Activated T-helper 1 cell treated with anti-CD3 and anti-CD28 coated beads, Interleukin-2, amount 50 U/mL, for 16 hours (primary cell): ENCODE results near the gene PGGHG.
"Not testable (repeated sequence)": the region's sequence is repeated elsewhere in the genome, so short reads cannot be mapped to it uniquely, and the experiment has no call there.

ENCODE experiments used
- DNase-seq, 2 donors: peaks; one replicate each; pipeline ENCODE4 v3.0.0-alpha.2; 2020; ENCODE audit warnings: low read depth in 1 of 2, low spot score in 1 of 2

PGGHG gene

GRCh38 chr11:297586-298405, 8.9 kb downstream of the PGGHG start:
- peak in 1 of 2 donors; percentile 6 for DNase-seq

GRCh38 chr11:298406-299065, 9.6 kb downstream of the PGGHG start:
- no peak for DNase-seq

DNA sequence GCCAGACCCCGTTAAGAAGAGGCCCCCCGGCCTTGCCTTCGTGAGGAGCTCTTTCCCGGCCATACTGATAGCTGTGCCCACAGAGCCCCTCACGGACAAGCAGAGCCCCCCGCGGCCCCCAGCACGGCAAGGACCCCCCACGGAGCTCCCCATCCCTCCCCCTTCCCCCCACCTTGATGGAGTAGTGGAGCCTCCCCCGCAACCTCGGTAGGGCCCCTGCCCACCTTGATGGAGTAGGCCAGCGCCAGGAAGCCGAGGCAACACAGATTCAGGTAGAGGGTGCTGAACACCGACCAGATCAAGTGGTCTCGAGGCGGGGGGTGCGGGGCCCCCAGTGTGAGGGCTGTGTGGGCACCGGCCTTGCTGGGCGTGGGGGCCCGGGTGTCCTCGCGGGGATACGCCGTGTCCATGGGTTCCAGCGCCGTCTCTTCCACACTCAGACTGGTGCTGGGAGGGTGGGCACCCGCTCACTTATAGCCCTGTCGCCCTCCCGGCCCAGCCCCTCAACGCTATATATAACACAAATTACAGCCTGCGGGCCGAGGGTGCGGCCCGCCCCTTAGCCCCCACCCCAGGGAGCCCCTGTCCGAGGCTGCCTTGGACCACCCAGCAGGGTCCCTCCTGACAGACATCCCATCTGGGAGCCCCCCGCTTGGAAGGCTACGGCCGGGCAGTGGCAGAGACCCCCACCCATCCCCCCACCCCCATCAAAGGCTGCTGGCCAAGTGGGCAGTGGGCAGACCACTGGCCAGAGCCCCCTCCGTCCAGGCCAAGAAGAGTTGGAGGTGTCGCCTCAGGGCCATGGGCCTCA, 10.4 kb downstream of the PGGHG start, which contains the start of gene IFITM5:
Gene IFITM5 (minus strand): TSS at position 446 of the 811 bp plus-strand sequence. CDS start 36 bp downstream, at position 410.
- no peak for DNase-seq

DNA sequence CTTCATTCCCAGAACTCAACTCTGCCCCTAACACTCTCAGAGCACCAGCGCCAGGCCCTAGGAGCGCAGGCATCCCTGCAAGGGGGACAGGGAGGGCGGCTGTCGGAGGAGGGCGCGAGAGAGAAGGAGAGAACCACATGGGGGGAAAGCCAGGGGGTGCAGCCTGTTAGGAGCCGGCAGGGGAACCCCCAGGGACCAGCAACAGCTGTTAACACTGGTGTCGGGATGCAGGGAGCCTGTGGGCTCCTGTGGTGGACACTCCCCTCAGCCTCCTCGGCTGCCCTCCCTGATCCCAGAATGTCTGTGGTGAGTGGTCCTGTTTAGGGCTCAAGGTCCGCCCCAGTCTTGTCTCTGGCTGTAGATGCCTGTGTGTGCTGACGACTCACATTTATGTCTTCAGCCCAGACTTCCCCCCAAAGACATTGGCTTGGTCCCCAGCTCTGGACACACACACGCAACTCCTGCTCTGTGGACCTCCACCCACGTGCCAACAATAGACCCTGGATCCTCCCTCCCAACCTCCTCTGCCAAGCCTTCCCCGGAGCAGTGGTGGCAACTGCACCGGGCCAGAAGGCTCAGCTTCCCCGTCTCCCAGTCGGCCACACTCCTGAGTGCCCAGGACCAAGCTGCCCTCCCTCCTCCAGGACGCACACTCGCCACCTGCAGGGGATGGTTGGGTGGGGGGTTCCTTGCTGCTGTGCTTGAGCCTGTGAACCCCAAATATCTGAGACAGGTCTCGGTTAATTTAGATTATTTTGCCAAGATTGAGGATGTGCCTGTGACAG, 11.2 kb downstream of the PGGHG start:
- no peak for DNase-seq

DNA sequence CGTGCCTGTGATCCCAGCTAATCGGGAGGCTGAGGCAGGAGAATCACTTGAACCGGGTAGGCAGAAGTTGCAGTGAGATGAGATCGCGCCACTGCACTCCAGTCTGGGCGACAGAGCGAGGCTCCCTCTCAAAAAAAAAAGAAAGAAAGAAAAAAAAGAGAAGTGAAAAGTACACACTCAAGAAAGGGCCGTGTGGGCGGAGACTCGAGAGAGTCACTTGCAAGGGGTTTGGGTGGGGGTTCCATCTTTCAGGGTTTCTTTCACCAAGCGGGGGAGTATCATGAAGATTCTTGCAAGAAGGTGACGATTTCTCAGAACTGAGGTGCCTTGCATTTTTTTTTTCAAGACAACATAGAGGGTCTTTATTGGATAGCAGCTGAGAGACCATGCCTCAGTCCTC, 14.4 kb downstream of the PGGHG start:
- no peak for DNase-seq

DNA sequence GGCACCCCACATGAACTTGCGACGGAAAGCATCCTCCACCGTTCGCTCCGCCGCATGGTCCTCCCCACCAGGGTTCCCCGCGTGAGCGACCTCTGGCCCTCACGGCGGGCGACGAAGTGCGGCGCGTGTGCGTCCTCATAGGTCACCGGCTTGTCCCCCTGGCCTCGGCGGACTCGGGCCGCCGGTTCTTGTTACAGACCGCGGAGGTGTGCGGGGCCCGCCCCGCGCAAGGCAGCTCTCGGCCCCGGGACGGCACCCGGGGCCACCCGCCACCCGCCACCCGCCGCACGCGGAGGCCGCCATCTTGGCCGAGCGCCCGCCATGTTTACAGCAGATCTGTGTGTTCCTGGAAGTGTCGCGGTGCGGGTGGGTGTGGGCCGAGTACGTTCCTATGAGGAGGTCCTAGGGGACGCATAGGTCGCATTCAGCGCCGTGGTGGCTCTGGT, 15.2 kb downstream of the PGGHG start:
- no peak for DNase-seq

DNA sequence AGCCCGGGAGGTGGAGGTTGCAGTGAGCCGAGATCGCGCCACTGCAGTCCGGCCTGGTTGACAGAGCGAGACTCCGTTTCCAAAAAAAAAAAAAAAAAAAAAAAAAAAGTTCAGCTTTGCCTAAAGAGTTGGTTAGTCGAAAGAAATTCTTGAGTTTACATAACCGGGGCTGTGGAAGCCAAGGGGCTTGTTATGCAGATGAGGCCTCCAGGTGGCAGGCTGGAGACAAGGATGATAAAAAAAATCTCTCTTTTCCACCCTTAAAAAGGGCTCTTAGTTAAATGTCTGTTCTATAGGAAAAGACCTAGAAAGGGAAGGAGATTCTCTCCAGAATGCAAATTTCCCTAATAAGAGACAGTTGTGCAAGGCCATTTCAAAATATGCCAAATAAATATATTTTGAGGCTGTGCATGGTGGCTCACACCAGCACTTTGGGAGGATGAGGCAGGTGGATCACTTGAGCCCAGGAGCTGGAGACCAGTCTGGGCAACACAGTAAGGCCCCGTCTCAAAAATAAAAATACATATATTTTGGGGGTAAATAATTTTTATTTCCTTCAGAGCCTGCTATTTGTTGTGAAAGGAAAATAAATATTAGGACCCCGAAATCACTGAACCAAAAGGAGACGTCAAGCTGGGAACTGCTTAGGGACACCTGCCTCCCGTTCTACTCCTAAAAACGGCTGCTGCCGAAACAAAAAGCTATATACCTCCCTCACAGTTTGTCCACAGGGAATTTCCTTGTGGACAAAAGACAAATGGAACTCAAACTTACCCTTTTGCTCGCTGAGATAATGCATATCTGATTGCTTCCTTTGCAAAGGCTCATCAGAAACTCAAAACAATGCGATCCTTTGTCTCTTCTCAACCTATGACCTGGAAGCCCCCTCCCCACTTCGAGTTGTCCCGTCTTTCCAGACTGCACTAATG, 16.3 kb downstream of the PGGHG start:
- DNase-seq = no peak

- DNase-seq = no peak
These were observed 16.9 kb downstream of the PGGHG start for GRCh38 chr11:305844-306211.

DNA sequence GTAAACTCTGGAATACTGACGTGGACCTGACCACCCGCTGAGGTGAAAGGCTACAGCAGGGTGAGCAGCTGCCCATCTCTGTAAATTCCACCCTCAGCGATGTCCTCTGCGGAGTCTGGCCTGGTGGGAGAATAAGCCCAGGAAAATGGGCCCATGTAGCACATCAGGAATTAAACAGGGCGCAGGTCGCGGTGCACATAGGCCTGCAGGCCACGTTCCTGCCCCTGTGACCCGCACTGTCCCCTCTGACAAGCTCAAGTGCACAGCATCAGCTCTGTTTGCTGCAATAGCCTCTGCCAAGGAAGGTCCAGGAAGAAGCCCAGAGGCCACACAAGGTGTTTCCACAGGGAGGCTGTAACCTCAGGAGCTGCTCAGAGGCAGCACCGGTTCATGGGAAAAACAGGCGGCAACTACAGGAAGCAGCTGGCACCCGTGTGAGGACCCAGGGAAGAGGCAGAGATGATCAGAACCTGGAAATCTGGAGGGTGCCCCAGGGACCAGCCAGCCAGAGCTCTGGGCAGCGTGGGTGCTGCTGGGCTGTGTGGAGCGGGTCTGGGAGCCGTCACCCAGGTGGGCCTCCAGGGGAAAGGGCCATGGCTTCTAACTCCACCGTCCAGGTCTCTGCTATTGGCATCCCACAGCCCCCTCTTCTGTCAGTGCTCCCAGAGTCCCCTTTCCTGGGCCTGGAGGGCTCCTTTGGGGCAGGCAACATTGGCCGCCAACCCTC, 17.9 kb downstream of the PGGHG start:
- DNase-seq = no peak

- DNase-seq = not testable (repeated sequence)
These were observed 19.1 kb downstream of the PGGHG start, which contains the start of gene IFITM2 for GRCh38 chr11:307766-308708. TSS of gene IFITM2 (plus strand) at chr11:307816. CDS start at chr11:308193, 377 bp downstream.

DNA sequence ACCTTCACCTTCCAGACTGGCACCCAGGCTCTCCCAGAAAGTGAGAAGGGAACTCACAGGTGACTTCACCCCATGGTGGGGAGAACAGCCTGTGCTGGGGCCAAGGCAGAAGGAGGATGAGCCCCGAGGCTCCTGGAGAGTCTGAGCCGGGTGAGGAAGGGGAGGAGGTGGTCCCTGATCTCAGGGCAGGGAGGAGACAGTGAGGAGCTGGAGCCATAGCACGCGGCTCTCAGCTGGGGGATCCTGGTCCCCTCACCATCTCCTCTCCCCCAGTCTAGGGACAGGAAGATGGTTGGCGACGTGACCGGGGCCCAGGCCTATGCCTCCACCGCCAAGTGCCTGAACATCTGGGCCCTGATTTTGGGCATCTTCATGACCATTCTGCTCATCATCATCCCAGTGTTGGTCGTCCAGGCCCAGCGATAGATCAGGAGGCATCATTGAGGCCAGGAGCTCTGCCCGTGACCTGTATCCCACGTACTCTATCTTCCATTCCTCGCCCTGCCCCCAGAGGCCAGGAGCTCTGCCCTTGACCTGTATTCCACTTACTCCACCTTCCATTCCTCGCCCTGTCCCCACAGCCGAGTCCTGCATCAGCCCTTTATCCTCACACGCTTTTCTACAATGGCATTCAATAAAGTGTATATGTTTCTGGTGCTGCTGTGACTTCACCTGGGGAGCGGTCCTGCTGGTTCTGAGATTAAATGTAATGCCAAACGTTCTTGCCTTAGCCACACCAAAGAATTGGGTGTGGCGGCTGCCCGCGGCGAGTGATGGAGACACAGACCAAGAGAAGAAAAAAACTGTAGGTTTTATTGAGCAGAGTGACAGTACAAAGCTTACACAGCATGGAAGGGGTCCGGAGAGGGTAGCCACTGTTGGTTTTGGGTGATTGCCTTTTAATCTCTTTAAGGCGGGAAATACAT, 20.1 kb downstream of the PGGHG start:
- DNase-seq = not testable (repeated sequence)

GRCh38 chr11:309979-310572, 21.1 kb downstream of the PGGHG start:
- DNase-seq = not testable (repeated sequence)

DNA sequence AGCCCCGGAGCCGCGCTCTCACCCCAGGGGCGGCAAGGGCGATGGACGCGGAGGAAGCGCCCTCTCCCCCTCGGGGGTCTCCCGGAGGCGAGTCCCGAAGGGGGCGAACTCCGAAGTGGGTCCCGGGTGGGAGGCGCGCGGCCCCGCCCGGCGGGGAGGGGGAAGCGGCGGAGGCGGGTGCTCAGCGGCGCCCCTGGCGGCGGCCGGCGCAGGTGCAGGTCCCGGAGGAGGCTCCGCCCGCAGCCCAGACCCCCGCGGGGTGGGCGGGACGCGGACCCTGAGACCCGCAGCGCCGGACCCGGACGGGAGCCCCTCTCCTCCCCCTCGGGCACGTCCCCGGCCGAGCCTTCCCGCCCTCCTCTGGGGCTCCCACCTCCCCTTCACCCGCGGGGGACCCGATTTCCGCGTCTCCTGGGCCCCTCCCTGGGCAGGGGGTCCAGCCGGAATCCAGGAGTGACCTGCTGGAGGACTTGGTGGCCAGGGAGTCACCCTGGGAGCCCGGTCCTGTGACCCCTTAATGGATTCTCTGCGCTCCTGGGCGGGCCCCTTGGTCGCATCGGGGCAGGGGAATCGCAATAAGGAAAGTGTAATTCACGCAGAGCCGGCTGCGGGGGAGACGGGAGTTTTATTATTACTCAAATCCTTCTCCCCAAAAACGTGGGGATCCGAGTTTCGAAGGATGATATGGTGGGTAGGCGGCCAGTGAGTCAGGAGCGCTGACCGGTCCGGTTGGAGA, 22.3 kb downstream of the PGGHG start:
- DNase-seq = not testable (repeated sequence)

GRCh38 chr11:312092-312816, 23.3 kb downstream of the PGGHG start:
- no peak for DNase-seq

DNA sequence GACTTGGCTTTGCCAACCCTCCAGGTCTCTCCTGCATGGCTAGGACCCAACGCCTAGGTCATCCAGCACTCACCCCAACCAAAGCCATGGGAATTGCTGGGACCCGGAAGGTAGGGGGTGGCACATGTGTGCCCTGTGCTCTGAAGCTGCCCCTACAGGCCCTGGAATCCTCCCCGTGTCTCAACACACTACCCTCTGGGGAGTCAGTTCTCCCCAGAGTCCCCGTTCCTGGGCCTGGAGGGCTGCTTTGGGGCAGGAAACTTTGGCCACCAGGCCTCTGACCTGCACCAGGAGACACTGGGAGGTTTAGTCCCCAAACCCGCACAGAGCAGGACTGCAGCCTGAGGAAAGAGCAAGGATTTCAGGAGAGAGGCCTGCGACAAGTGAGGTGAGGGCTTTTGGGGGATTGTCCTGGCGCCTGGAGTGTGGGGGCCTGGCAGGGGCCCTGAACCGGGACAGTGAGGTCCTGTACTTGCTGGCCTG, 24.4 kb downstream of the PGGHG start:
- no peak for DNase-seq
